K562 (cell line): ENCODE data around the gene DNAJA1. TPM values are rescaled to one million over a fixed set of nuclear protein-coding genes. Genes with fewer than 3 reads are reported as not detected.
A peak's percentile ranks its signal among the peaks of the same experiment; 100 is the strongest.

Source experiments
- ASH1L ChIP-seq: fragments of 450-650 bp; IDR thresholded peaks from 2 replicates; pipeline ENCODE4 v1.6.1; 2018; ENCODE audit warnings: borderline replicate concordance, mild to moderate bottlenecking, low read depth; ENCODE audit not compliant: partially characterized antibody
- DIDO1 ChIP-seq: fragments of 450-650 bp; IDR thresholded peaks from 2 replicates; pipeline ENCODE4 v1.6.1; 2016; ENCODE audit warnings: low read depth, missing biosample characterization, missing genetic modification characterization
- ETV1 ChIP-seq: fragments of 450-650 bp; conservative IDR thresholded peaks from 2 replicates; pipeline ENCODE4 v1.6.1; 2016; ENCODE audit warnings: missing genetic modification characterization, control low read depth, low read depth, missing compliant biosample characterization
- GATAD2B ChIP-seq: fragments of 450-650 bp; IDR thresholded peaks from 2 replicates; pipeline ENCODE4 v1.6.1; 2017; ENCODE audit warnings: mild to moderate bottlenecking, borderline replicate concordance
- HNRNPH1 ChIP-seq: fragments of 200-400 bp; formaldehyde crosslinking; optimal IDR thresholded peaks from 2 replicates; pipeline ENCODE3; 2017; ENCODE audit warnings: low read depth, mild to moderate bottlenecking, low read length, moderate library complexity
- KHSRP ChIP-seq: fragments of 450-650 bp; IDR thresholded peaks from 2 replicates; pipeline ENCODE4 v1.6.1; 2017
- MXI1 ChIP-seq: IDR thresholded peaks from 2 replicates; pipeline ENCODE4 v1.6.1; 2011; ENCODE audit warnings: low read depth, mild to moderate bottlenecking, improper control_type of control experiment, low read length
- NFYB ChIP-seq: IDR thresholded peaks from 2 replicates; pipeline ENCODE4 v1.6.1; 2011; ENCODE audit warnings: mild to moderate bottlenecking, moderate library complexity; ENCODE audit not compliant: insufficient read length; ENCODE audit errors: extremely low read depth
- NR2C1 ChIP-seq, 2 experiments: fragments of 450-650 bp; IDR thresholded peaks; 2 replicates each; pipeline ENCODE4 v1.6.1; 2017; ENCODE audit warnings: mild to moderate bottlenecking in 2 of 2, antibody characterized with exemption in 1 of 2, inconsistent platforms in 1 of 2, missing compliant biosample characterization in 1 of 2, missing genetic modification characterization in 1 of 2
- PHB ChIP-seq: fragments of 250-450 bp; sonication (Bioruptor Pico); IDR thresholded peaks from 2 replicates; pipeline ENCODE4 v1.5.0; 2021
- PHB2 ChIP-seq: fragments of 450-650 bp; IDR thresholded peaks from 2 replicates; pipeline ENCODE4 v1.6.1; 2017; ENCODE audit warnings: low read depth
- POLR2H ChIP-seq: IDR thresholded peaks from 2 replicates; pipeline ENCODE4 v1.6.1; 2016; ENCODE audit warnings: missing genetic modification characterization, low read depth, mild to moderate bottlenecking, control low read depth, missing compliant biosample characterization, moderate library complexity
- POLR3G ChIP-seq: IDR thresholded peaks from 2 replicates; pipeline ENCODE4 v1.6.1; 2011; ENCODE audit not compliant: insufficient read length, insufficient replicate concordance; ENCODE audit errors: extremely low read depth
- PTTG1 ChIP-seq: fragments of 450-650 bp; IDR thresholded peaks from 2 replicates; pipeline ENCODE4 v1.6.1; 2016; ENCODE audit warnings: low read depth, mild to moderate bottlenecking, missing genetic modification characterization, missing compliant biosample characterization
- RFX1 ChIP-seq: fragments of 450-650 bp; IDR thresholded peaks from 2 replicates; pipeline ENCODE4 v1.6.1; 2016; ENCODE audit warnings: mild to moderate bottlenecking, moderate library complexity
- SMARCE1 ChIP-seq: fragments of 450-650 bp; IDR thresholded peaks from 2 replicates; pipeline ENCODE4 v1.7.1; 2016; ENCODE audit warnings: mild to moderate bottlenecking
- SREBF1 ChIP-seq: fragments of 150-350 bp; IDR thresholded peaks from 2 replicates; pipeline ENCODE4 v1.6.1; 2014; ENCODE audit warnings: antibody characterized with exemption, low read depth, low read length, borderline replicate concordance
- ZFP1 ChIP-seq: fragments of 450-650 bp; formaldehyde crosslinking; IDR thresholded peaks from 2 replicates; pipeline ENCODE4 v1.4.0; 2020; ENCODE audit warnings: mild to moderate bottlenecking, mixed read lengths
- ZNF311 ChIP-seq: fragments of 250-450 bp; sonication (Bioruptor Pico); IDR thresholded peaks from 2 replicates; pipeline ENCODE4 v1.4.0; 2020; ENCODE audit warnings: mild to moderate bottlenecking, moderate library complexity
- polyA plus RNA-seq, 8 experiments: library from polyadenylated mRNA; depleted of rRNA in 4 of 8; stranded (reverse) in 5 of 8; unstranded in 3 of 8; fragments of >200 nt; fragmentation: Nextera tagmentation in 2 of 8; fragmentation: Illumina TruSeq in 1 of 8; extraction: Ambion mirVana in 2 of 8; extraction: Trizol in 1 of 8; gene quantifications; 2 replicates each; pipeline versions ENCODE4 v1.2.1 to v1.2.3, GENCODE V29; 2011 to 2014; ENCODE audit warnings: inconsistent platforms in 1 of 8, missing spikeins in 1 of 8
- total RNA-seq, 7 experiments: library from RNA; depleted of rRNA in 6 of 7; stranded (reverse); fragments of >200 nt in 6 of 7; fragmentation: Illumina TruSeq in 2 of 7; extraction: Trizol in 2 of 7; gene quantifications; 2 replicates each; pipeline versions ENCODE4 v1.2.1 to v1.2.3, GENCODE V29; 2011 to 2021; ENCODE audit warnings: low replicate concordance in 1 of 7
- TF ChIP-seq, protein P1 (sequence below): fragments of 250-450 bp; sonication (Bioruptor Pico); IDR thresholded peaks from 2 replicates; pipeline ENCODE4 v1.5.0; 2021
- TF ChIP-seq, protein P2 (sequence below): IDR thresholded peaks from 2 replicates; pipeline ENCODE4 v1.6.1; 2016; ENCODE audit warnings: missing genetic modification characterization, missing compliant biosample characterization
- TF ChIP-seq, protein P3 (sequence below): fragments of 450-650 bp; IDR thresholded peaks from 2 replicates; pipeline ENCODE4 v1.6.1; 2016; ENCODE audit warnings: missing biosample characterization, missing genetic modification characterization
- TF ChIP-seq, protein P4 (sequence below): sonication (generic); formaldehyde crosslinking; IDR thresholded peaks from 2 replicates; pipeline ENCODE4 v1.8.1; 2023; ENCODE audit warnings: mild to moderate bottlenecking, missing genetic modification reagents

DNAJA1 gene
- total and polyA plus RNA-seq, 9 of the 15 experiments (the other 6 are each of a cell fraction or from before 2014, with no cell fraction given), result 109 to 359 (median 175) TPM

DNA sequence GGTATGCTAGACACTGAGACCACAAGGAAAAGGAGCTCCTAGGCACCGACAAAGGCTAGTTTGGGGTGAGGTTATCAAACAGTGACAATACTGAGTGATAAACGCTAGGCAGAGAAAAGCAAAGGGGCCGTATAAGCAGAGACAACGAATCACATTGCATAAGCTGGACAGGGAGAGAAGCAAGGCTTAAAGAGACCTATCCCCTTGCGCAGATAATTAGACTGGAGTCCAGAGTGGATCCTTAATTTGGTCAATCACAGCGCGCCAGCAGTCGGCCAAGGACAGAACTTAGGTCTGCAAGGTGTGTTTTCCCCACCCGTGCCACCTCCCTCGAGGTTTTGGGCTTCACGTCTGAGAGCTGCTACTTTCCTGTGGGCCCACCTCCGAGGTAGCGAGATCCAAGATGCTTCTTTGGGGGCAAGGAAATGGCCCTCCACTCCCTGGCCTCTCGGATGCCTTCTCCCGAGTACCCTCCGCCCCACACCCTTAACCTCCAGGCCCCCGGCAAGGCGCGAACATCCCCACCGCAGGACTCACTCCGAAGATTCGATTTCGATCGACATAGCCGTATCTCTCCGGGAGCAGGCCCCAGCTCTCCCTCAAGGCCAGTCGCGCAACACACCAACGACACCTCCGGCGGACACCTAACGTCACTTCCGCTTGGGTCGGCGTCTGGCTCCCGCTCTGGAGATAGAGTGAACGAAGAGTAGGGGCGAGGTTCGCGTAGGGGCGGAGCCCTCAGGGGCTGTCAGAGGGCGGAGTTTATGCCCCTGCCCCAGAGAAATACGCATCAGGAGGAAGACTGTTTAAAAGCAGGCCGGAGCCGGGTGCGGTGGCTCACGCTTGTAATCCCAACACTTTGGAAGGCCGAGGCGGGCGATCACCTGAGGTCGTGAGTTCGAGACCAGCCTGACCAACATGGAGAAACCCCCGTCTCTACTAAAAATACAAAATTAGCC, 51.3 kb downstream of the DNAJA1 start, which contains the start of gene SMU1 (continued):
- TF ChIP-seq RFX1, result no peak
- TF ChIP-seq GATAD2B, result no peak
- no peak for TF ChIP-seq ZNF311 (CRISPR knock-in tag)
- TF ChIP-seq, protein P1, sequence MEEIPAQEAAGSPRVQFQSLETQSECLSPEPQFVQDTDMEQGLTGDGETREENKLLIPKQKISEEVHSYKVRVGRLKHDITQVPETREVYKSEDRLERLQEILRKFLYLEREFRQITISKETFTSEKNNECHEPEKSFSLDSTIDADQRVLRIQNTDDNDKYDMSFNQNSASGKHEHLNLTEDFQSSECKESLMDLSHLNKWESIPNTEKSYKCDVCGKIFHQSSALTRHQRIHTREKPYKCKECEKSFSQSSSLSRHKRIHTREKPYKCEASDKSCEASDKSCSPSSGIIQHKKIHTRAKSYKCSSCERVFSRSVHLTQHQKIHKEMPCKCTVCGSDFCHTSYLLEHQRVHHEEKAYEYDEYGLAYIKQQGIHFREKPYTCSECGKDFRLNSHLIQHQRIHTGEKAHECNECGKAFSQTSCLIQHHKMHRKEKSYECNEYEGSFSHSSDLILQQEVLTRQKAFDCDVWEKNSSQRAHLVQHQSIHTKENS (CRISPR knock-in tag), result no peak
- TF ChIP-seq, protein P2, sequence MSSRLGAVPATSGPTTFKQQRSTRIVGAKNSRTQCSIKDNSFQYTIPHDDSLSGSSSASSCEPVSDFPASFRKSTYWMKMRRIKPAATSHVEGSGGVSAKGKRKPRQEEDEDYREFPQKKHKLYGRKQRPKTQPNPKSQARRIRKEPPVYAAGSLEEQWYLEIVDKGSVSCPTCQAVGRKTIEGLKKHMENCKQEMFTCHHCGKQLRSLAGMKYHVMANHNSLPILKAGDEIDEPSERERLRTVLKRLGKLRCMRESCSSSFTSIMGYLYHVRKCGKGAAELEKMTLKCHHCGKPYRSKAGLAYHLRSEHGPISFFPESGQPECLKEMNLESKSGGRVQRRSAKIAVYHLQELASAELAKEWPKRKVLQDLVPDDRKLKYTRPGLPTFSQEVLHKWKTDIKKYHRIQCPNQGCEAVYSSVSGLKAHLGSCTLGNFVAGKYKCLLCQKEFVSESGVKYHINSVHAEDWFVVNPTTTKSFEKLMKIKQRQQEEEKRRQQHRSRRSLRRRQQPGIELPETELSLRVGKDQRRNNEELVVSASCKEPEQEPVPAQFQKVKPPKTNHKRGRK (tag), result no peak
- no peak for TF ChIP-seq PHB2
- TF ChIP-seq, protein P3, sequence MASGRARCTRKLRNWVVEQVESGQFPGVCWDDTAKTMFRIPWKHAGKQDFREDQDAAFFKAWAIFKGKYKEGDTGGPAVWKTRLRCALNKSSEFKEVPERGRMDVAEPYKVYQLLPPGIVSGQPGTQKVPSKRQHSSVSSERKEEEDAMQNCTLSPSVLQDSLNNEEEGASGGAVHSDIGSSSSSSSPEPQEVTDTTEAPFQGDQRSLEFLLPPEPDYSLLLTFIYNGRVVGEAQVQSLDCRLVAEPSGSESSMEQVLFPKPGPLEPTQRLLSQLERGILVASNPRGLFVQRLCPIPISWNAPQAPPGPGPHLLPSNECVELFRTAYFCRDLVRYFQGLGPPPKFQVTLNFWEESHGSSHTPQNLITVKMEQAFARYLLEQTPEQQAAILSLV (tag), result no peak
- no peak for TF ChIP-seq NFYB
- TF ChIP-seq MXI1, result no peak
- TF ChIP-seq SMARCE1, result no peak
- TF ChIP-seq ZFP1 (CRISPR knock-in tag), result no peak
- TF ChIP-seq, protein P4, sequence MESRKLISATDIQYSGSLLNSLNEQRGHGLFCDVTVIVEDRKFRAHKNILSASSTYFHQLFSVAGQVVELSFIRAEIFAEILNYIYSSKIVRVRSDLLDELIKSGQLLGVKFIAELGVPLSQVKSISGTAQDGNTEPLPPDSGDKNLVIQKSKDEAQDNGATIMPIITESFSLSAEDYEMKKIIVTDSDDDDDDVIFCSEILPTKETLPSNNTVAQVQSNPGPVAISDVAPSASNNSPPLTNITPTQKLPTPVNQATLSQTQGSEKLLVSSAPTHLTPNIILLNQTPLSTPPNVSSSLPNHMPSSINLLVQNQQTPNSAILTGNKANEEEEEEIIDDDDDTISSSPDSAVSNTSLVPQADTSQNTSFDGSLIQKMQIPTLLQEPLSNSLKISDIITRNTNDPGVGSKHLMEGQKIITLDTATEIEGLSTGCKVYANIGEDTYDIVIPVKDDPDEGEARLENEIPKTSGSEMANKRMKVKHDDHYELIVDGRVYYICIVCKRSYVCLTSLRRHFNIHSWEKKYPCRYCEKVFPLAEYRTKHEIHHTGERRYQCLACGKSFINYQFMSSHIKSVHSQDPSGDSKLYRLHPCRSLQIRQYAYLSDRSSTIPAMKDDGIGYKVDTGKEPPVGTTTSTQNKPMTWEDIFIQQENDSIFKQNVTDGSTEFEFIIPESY (CRISPR knock-in tag), result no peak
- TF ChIP-seq HNRNPH1, result no peak
- TF ChIP-seq POLR2H (tag), result peak; percentile 90
- TF ChIP-seq NR2C1 (IDR thresholded peaks at IDR 0.05), result 0 out of 2 replicates have a peak, but pooled peaks have one; percentile 31
- no peak for TF ChIP-seq NR2C1 (tag; IDR thresholded peaks at IDR 0.05)
- no peak for TF ChIP-seq PHB (CRISPR knock-in tag)
- TF ChIP-seq ETV1 (tag), result 0 out of 2 replicates have a peak, but pooled peaks have one; percentile 26
- TF ChIP-seq PTTG1, result no peak
- no peak for TF ChIP-seq DIDO1 (tag)
- TF ChIP-seq ASH1L, result no peak
- no peak for TF ChIP-seq SREBF1
- TF ChIP-seq POLR3G, result no peak
- no peak for TF ChIP-seq KHSRP
